ENCODE data around the gene NUAK2.
A peak's percentile ranks its signal among the peaks of the same experiment; 100 is the strongest.

The NUAK2 gene

DNA sequence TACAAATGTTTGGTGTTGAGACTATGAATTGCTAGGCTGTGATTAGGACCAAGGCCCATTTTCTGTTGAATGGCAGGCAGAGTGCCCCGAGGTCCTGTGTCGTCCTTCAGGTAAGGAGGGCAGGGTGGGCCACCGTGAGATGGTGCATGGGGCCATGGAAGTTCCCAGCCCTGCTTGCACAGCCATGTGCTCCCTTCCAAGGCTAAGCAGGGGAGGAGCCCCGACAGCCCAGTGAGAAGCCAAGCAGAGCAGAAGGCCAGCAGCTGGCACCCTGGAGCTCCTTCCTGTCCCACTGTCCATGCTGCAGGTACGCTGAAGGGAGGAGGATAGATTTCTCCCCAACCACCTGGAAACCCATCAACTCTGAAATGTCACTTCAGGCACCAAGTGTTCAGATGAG is 8.2 kb upstream of the NUAK2 start:
- no CpG with 5 or more reads among the region's 5 CpGs for WGBS, 2 donors (ENCODE audit: extremely low coverage in 2 of 2, insufficient read length in 2 of 2, insufficient replicate concordance in 1 of 2)
- Histone ChIP-seq H3K4me1 (ENCODE audit: control insufficient read depth in 2 of 2, insufficient read depth in 1 of 2, low read depth in 1 of 2, low read length in 2 of 2) (peaks cover 5 to 24% of the 10 kb centered on the region in 2 donors), H3K27me3 (ENCODE audit: control insufficient read depth in 3 of 3, insufficient read depth in 3 of 3, low read depth in 1 of 3, low read length in 3 of 3) (peaks cover 0 to 20% (median 0%) of the 10 kb centered on the region in 3 experiments)

DNA sequence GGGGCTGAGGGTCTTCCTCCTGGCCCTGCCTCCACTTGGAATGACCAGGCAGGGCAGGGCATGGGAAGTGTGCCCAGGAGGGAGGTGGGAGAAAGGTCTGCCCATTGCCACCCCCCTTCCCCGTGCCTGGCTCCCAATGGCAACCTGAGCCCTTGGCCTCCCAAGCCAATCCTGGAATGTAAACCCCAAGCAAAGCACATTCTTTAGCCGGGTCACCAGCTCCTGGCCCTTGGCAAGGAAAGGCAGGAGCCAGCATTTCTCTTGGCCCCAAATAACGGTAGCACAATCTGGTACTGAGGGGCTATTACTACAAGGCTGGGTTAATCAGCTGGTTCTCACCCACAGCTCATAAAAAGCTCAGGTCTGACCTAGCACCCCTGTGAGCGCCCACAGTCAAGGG is 6.9 kb upstream of the NUAK2 start:
- Histone ChIP-seq H3K27me3 (ENCODE audit: control insufficient read depth in 3 of 3, insufficient read depth in 3 of 3, low read depth in 1 of 3, low read length in 3 of 3) (peaks cover 0 to 20% (median 0%) of the 10 kb centered on the region in 3 experiments), H2AK5ac (ENCODE audit: low read depth, low read length) (peak overlapping the region; percentile 78), H3K18ac (ENCODE audit: low read length) (peak overlapping the region; percentile 36), H2BK12ac (ENCODE audit: low read length) (peak overlapping the region; percentile 32), H3K36me3 (replicated peaks in 1 of 2; ENCODE audit: control insufficient read depth in 2 of 2, insufficient read depth in 2 of 2, low read length in 2 of 2) (no peaks in the 10 kb centered on the region), H3K4me1 (ENCODE audit: control insufficient read depth in 2 of 2, insufficient read depth in 1 of 2, low read depth in 1 of 2, low read length in 2 of 2) (peaks cover 5 to 28% of the 10 kb centered on the region in 2 donors), H3K23ac (ENCODE audit: low read depth, low read length, poor library complexity) (no peak overlapping the region), H2BK15ac (ENCODE audit: low read length) (peak overlapping the region; percentile 12), H4K91ac (ENCODE audit: low read depth, low read length, poor library complexity) (no peak overlapping the region), H3K27ac (replicated peaks; ENCODE audit: low read length) (no peak overlapping the region), H3K9me3 (replicated peaks in 1 of 2; ENCODE audit: control insufficient read depth in 2 of 2, insufficient read depth in 1 of 2, low read depth in 1 of 2, low read length in 2 of 2) (no peaks in the 10 kb centered on the region), H4K8ac (ENCODE audit: low read depth, low read length) (no peak overlapping the region), H2BK5ac (ENCODE audit: low read length) (no peak overlapping the region), H3K4me2 (ENCODE audit: insufficient read depth, low read length, poor library complexity, severe bottlenecking) (no peak overlapping the region), H3K9ac (ENCODE audit: low read depth, low read length, poor library complexity) (no peak overlapping the region), H2AFZ (ENCODE audit: low read length) (no peak overlapping the region), H3K4ac (ENCODE audit: low read length) (no peak overlapping the region), H3K4me3 (ENCODE audit: low read length in 2 of 2) (no peak overlapping the region), H3K79me1 (ENCODE audit: low read depth, low read length) (no peaks in the 10 kb centered on the region), H3K14ac (ENCODE audit: low read length) (no peak overlapping the region), H2BK120ac (ENCODE audit: low read depth, low read length) (peak overlapping the region; percentile 53)
- DNase-seq (ENCODE audit: low spot score) = no peak
- no CpG with 5 or more reads among the region's 4 CpGs for WGBS, 2 donors (ENCODE audit: extremely low coverage in 2 of 2, insufficient read length in 2 of 2, insufficient replicate concordance in 1 of 2)

More for the DNA sequence above, 8.2 kb upstream of the NUAK2 start:
- peak overlapping the region; percentile 23 for H2AK5ac ChIP-seq (ENCODE audit: low read depth, low read length)
- H4K8ac ChIP-seq (ENCODE audit: low read depth, low read length) = no peak overlapping the region
- no peak overlapping the region for H3K4me3 ChIP-seq (ENCODE audit: low read length in 2 of 2)
- H3K23ac ChIP-seq (ENCODE audit: low read depth, low read length, poor library complexity) = no peak overlapping the region
- no peak overlapping the region for H2BK120ac ChIP-seq (ENCODE audit: low read depth, low read length)
- H4K91ac ChIP-seq (ENCODE audit: low read depth, low read length, poor library complexity) = no peak overlapping the region
- no peak overlapping the region for H3K14ac ChIP-seq (ENCODE audit: low read length)
- no peak for DNase-seq (ENCODE audit: low spot score)
- peak overlapping the region; percentile 15 for H3K18ac ChIP-seq (ENCODE audit: low read length)
- no peak overlapping the region for H2BK5ac ChIP-seq (ENCODE audit: low read length)
- H3K9me3 ChIP-seq (replicated peaks in 1 of 2; ENCODE audit: control insufficient read depth in 2 of 2, insufficient read depth in 1 of 2, low read depth in 1 of 2, low read length in 2 of 2) = no peaks in the 10 kb centered on the region
- H3K36me3 ChIP-seq (replicated peaks in 1 of 2; ENCODE audit: control insufficient read depth in 2 of 2, insufficient read depth in 2 of 2, low read length in 2 of 2) = no peaks in the 10 kb centered on the region
- no peaks in the 10 kb centered on the region for H3K79me1 ChIP-seq (ENCODE audit: low read depth, low read length)
- H3K27ac ChIP-seq (replicated peaks; ENCODE audit: low read length) = no peak overlapping the region
- H3K4me2 ChIP-seq (ENCODE audit: insufficient read depth, low read length, poor library complexity, severe bottlenecking) = no peak overlapping the region
- no peak overlapping the region for H2BK15ac ChIP-seq (ENCODE audit: low read length)
- no peak overlapping the region for H2AFZ ChIP-seq (ENCODE audit: low read length)
- H2BK12ac ChIP-seq (ENCODE audit: low read length) = no peak overlapping the region
- H3K9ac ChIP-seq (ENCODE audit: low read depth, low read length, poor library complexity) = no peak overlapping the region
- H3K4ac ChIP-seq (ENCODE audit: low read length) = no peak overlapping the region

DNA sequence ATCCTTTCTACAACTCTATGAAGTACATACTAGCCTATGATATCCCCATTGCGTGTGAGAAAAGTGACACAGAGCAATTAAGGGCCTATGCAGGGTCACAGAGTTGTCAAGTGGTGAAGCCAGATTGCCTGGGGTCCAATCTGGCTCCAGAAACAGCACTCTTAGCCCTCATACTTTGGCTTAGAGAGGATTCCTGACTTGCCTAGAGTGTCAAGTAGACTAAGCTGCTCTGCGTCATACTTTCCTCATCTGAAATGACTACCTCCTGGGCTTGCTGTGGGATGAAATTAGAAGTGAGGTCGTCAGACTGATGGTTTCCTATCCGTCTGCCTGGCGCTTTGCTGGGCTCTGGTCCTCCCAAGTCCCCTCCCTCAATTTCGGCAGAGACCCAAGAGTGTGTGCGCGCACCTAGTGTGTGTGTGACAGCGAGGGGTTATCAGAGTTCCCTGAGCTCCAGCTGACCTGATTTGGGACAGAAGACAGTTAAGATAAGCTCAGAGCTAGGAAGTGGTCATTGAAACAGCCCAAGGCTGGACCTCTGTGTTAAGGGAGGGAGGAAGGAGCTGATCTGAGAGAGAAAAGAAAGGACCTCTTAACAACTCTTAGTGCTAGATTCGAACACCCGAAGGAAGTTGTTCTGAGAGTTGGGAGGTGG is 5.4 kb upstream of the NUAK2 start:
- Histone ChIP-seq H3K18ac (ENCODE audit: low read length) (no peak overlapping the region), H3K14ac (ENCODE audit: low read length) (no peak overlapping the region), H3K4me3 (ENCODE audit: low read length in 2 of 2) (no peak overlapping the region), H2AK5ac (ENCODE audit: low read depth, low read length) (peak overlapping the region; percentile 24), H3K27me3 (ENCODE audit: control insufficient read depth in 3 of 3, insufficient read depth in 3 of 3, low read depth in 1 of 3, low read length in 3 of 3) (peaks cover 0 to 16% (median 0%) of the 10 kb centered on the region in 3 experiments), H3K9ac (ENCODE audit: low read depth, low read length, poor library complexity) (no peak overlapping the region), H2BK15ac (ENCODE audit: low read length) (peak overlapping the region; percentile 14), H3K9me3 (replicated peaks in 1 of 2; ENCODE audit: control insufficient read depth in 2 of 2, insufficient read depth in 1 of 2, low read depth in 1 of 2, low read length in 2 of 2) (no peaks in the 10 kb centered on the region), H3K4me2 (ENCODE audit: insufficient read depth, low read length, poor library complexity, severe bottlenecking) (no peak overlapping the region), H3K23ac (ENCODE audit: low read depth, low read length, poor library complexity) (no peak overlapping the region), H2BK12ac (ENCODE audit: low read length) (no peak overlapping the region), H3K4ac (ENCODE audit: low read length) (no peak overlapping the region), H2AFZ (ENCODE audit: low read length) (no peak overlapping the region), H2BK5ac (ENCODE audit: low read length) (no peak overlapping the region), H4K8ac (ENCODE audit: low read depth, low read length) (no peak overlapping the region), H2BK120ac (ENCODE audit: low read depth, low read length) (peak overlapping the region; percentile 26), H3K4me1 (ENCODE audit: control insufficient read depth in 2 of 2, insufficient read depth in 1 of 2, low read depth in 1 of 2, low read length in 2 of 2) (peaks cover 5 to 27% of the 10 kb centered on the region in 2 donors), H3K79me1 (ENCODE audit: low read depth, low read length) (no peaks in the 10 kb centered on the region), H3K36me3 (replicated peaks in 1 of 2; ENCODE audit: control insufficient read depth in 2 of 2, insufficient read depth in 2 of 2, low read length in 2 of 2) (no peaks in the 10 kb centered on the region), H4K91ac (ENCODE audit: low read depth, low read length, poor library complexity) (no peak overlapping the region), H3K27ac (replicated peaks; ENCODE audit: low read length) (no peak overlapping the region)
- WGBS, 2 donors (ENCODE audit: extremely low coverage in 2 of 2, insufficient read length in 2 of 2, insufficient replicate concordance in 1 of 2) = no CpG with 5 or more reads among the region's 11 CpGs
- no peak for DNase-seq (ENCODE audit: low spot score)

DNA sequence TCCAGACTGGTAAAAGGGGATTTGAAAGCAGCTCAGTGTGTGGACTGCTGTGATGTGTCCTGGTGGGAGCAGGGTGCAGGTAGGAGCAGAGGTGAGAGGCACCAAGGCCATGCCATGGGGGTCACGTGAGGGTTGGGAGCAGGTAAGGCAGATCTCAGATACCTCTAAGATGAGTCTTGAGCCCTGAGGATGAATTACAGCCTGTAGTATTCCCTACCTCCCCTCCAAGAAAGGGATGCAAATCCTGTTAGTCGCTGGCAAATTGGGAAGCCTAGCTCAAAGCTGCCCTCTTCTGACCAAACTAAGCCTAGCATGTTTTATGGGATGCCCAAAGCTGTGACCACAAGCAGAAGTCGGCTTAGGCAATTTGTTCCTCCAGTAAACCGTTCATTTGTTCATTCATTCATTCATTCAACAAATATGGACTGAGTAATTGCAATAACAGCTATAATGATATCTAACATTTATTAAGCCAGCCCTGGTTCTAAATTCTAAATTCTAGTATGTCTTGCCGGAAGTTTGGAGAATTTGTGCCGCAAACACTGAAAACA is 3.9 kb upstream of the NUAK2 start:
- peak; percentile 83 for DNase-seq (ENCODE audit: low spot score)
- no peak overlapping the region for H3K14ac ChIP-seq (ENCODE audit: low read length)
- no peak overlapping the region for H3K4me3 ChIP-seq (ENCODE audit: low read length in 2 of 2)
- peak overlapping the region; percentile 97 for H2BK5ac ChIP-seq (ENCODE audit: low read length)
- H2BK120ac ChIP-seq (ENCODE audit: low read depth, low read length) = peak overlapping the region; percentile 85
- peaks cover 0 to 8% (median 0%) of the 10 kb centered on the region in 3 experiments for H3K27me3 ChIP-seq (ENCODE audit: control insufficient read depth in 3 of 3, insufficient read depth in 3 of 3, low read depth in 1 of 3, low read length in 3 of 3)
- H4K8ac ChIP-seq (ENCODE audit: low read depth, low read length) = peak overlapping the region; percentile 94
- peaks cover 7 to 18% of the 10 kb centered on the region in 2 donors for H3K4me1 ChIP-seq (ENCODE audit: control insufficient read depth in 2 of 2, insufficient read depth in 1 of 2, low read depth in 1 of 2, low read length in 2 of 2)
- H3K4ac ChIP-seq (ENCODE audit: low read length) = no peak overlapping the region
- H3K36me3 ChIP-seq (replicated peaks in 1 of 2; ENCODE audit: control insufficient read depth in 2 of 2, insufficient read depth in 2 of 2, low read length in 2 of 2) = no peaks in the 10 kb centered on the region
- H3K27ac ChIP-seq (replicated peaks; ENCODE audit: low read length) = peak overlapping the region; percentile 65
- H4K91ac ChIP-seq (ENCODE audit: low read depth, low read length, poor library complexity) = peak overlapping the region; percentile 86
- H3K23ac ChIP-seq (ENCODE audit: low read depth, low read length, poor library complexity) = peak overlapping the region; percentile 38
- H3K4me2 ChIP-seq (ENCODE audit: insufficient read depth, low read length, poor library complexity, severe bottlenecking) = no peak overlapping the region
- peak overlapping the region; percentile 59 for H2BK15ac ChIP-seq (ENCODE audit: low read length)
- WGBS, 2 donors (ENCODE audit: extremely low coverage in 2 of 2, insufficient read length in 2 of 2, insufficient replicate concordance in 1 of 2) = no CpG with 5 or more reads among the region's 6 CpGs
- peak overlapping the region; percentile 30 for H2AFZ ChIP-seq (ENCODE audit: low read length)
- H3K9ac ChIP-seq (ENCODE audit: low read depth, low read length, poor library complexity) = peak overlapping the region; percentile 75
- H3K9me3 ChIP-seq (replicated peaks in 1 of 2; ENCODE audit: control insufficient read depth in 2 of 2, insufficient read depth in 1 of 2, low read depth in 1 of 2, low read length in 2 of 2) = no peaks in the 10 kb centered on the region
- peak overlapping the region; percentile 99 for H2BK12ac ChIP-seq (ENCODE audit: low read length)
- peak overlapping the region; percentile 3 for H2AK5ac ChIP-seq (ENCODE audit: low read depth, low read length)
- H3K79me1 ChIP-seq (ENCODE audit: low read depth, low read length) = no peaks in the 10 kb centered on the region
- peak overlapping the region; percentile 93 for H3K18ac ChIP-seq (ENCODE audit: low read length)

Data from neuronal stem cell (in vitro differentiated cells).